Neural progenitor cell (in vitro differentiated cells): ENCODE measurements around the gene CORO7. TPM values are rescaled to one million over a fixed set of nuclear protein-coding genes. Genes with fewer than 3 reads are reported as not detected.

ENCODE experiments used
- DNase-seq: peaks from one replicate; pipeline ENCODE4 v3.0.0-alpha.2; 2016; ENCODE audit warnings: low spot score
- H2AFZ ChIP-seq: fragments of 200-600 bp; sonication (generic); replicated peaks from 2 replicates; pipeline ENCODE4 v1.6.1; 2016; ENCODE audit warnings: antibody characterized with exemption
- H3F3A ChIP-seq: fragments of 200-600 bp; sonication (generic); 2 replicates; pipeline ENCODE4 v1.6.1; 2016; ENCODE audit warnings: antibody characterized with exemption, low read depth
- H3K27ac ChIP-seq: fragments of 200-600 bp; sonication (generic); 2 replicates; pipeline ENCODE4 v1.5.1; 2016; ENCODE audit warnings: mild to moderate bottlenecking
- H3K27me3 ChIP-seq: fragments of 200-600 bp; sonication (generic); 2 replicates; pipeline ENCODE4 v1.6.1; 2016; ENCODE audit warnings: mild to moderate bottlenecking, moderate library complexity
- H3K36me3 ChIP-seq: fragments of 200-600 bp; sonication (generic); 2 replicates; pipeline ENCODE4 v1.5.1; 2016
- H3K4me1 ChIP-seq: fragments of 200-600 bp; sonication (generic); 2 replicates; pipeline ENCODE4 v1.6.1; 2016; ENCODE audit warnings: mixed run types
- H3K4me2 ChIP-seq: fragments of 200-600 bp; sonication (generic); 2 replicates; pipeline ENCODE4 v1.6.1; 2016
- H3K4me3 ChIP-seq: fragments of 200-600 bp; sonication (generic); 2 replicates; pipeline ENCODE4 v1.5.1; 2016
- H3K79me2 ChIP-seq: fragments of 200-600 bp; sonication (generic); 2 replicates; pipeline ENCODE4 v1.6.1; 2016; ENCODE audit warnings: low read depth
- H3K9ac ChIP-seq: fragments of 200-600 bp; sonication (generic); 2 replicates; pipeline ENCODE4 v1.6.1; 2016
- H3K9me3 ChIP-seq: fragments of 200-600 bp; sonication (generic); 2 replicates; pipeline ENCODE4 v1.5.1; 2016; ENCODE audit warnings: low read depth
- H4K20me1 ChIP-seq: fragments of 200-600 bp; sonication (generic); 2 replicates; pipeline ENCODE4 v1.6.1; 2016; ENCODE audit warnings: low read depth
- H3K27ac Mint-ChIP-seq: 3 replicates; pipeline ENCODE4 v1.8.0; 2021; ENCODE audit warnings: mixed read lengths
- H3K27me3 Mint-ChIP-seq: 2 replicates; pipeline ENCODE4 v1.8.0; 2022; ENCODE audit warnings: low read depth, mild to moderate bottlenecking, inconsistent platforms, moderate library complexity, mixed read lengths; ENCODE audit not compliant: insufficient read depth
- H3K36me3 Mint-ChIP-seq: 3 replicates; pipeline ENCODE4 v1.8.0; 2021; ENCODE audit warnings: mixed read lengths
- H3K4me1 Mint-ChIP-seq: 3 replicates; pipeline ENCODE4 v1.8.0; 2021; ENCODE audit warnings: mixed read lengths
- H3K4me3 Mint-ChIP-seq: 3 replicates; pipeline ENCODE4 v1.8.0; 2021; ENCODE audit warnings: mild to moderate bottlenecking, moderate library complexity, mixed read lengths
- H3K9me3 Mint-ChIP-seq: 3 replicates; pipeline ENCODE4 v1.8.0; 2020; ENCODE audit warnings: mixed read lengths
- CTCF ChIP-seq: fragments of 200-600 bp; sonication (generic); IDR thresholded peaks from 2 replicates; pipeline ENCODE4 v1.5.1; 2017; ENCODE audit warnings: antibody characterized with exemption, mild to moderate bottlenecking
- EZH2 ChIP-seq: fragments of 200-600 bp; sonication (generic); IDR thresholded peaks from 2 replicates; pipeline ENCODE4 v1.6.1; 2017; ENCODE audit warnings: antibody characterized with exemption, mild to moderate bottlenecking, moderate library complexity
- EZH2phosphoT487 ChIP-seq: fragments of 200-600 bp; sonication (generic); IDR thresholded peaks from 2 replicates; pipeline ENCODE4 v1.6.1; 2017; ENCODE audit warnings: antibody characterized with exemption
- total RNA-seq: library from RNA; depleted of rRNA; stranded (reverse); fragments of >200 nt; gene quantifications from 2 replicates; pipeline ENCODE4 v1.2.3, GENCODE V29; 2015; ENCODE audit warnings: low replicate concordance

The CORO7 gene
- total RNA-seq, 1 donor from 2014 or later, result 6.8 TPM

GRCh38 chr16:4426021-4426684 is 9.8 kb upstream of the CORO7 start:
- H3K4me3 Mint-ChIP-seq, result peak overlapping the region; percentile 97
- Histone ChIP-seq H3K9me3 (no peaks in the 10 kb centered on the region), H3F3A (no peaks in the 10 kb centered on the region), H3K27me3 (no peaks in the 10 kb centered on the region), H3K27ac (no peak overlapping the region), H3K4me2 (peak overlapping the region; percentile 90), H4K20me1 (peaks cover 14% of the 10 kb centered on the region), H3K4me1 (peaks cover 8% of the 10 kb centered on the region), H3K79me2 (peaks cover 57% of the 10 kb centered on the region), H3K4me3 (peak overlapping the region; percentile 84), H2AFZ (peak overlapping the region; percentile 100), H3K9ac (peak overlapping the region; percentile 85), H3K36me3 (no peaks in the 10 kb centered on the region)
- peaks cover 18% of the 10 kb centered on the region for H3K4me1 Mint-ChIP-seq
- H3K27ac Mint-ChIP-seq, result peak overlapping the region; percentile 2
- H3K36me3 Mint-ChIP-seq, result peaks cover 10% of the 10 kb centered on the region
- TF ChIP-seq EZH2phosphoT487, result no peak
- TF ChIP-seq CTCF, result no peak
- TF ChIP-seq EZH2, result no peak
- no peaks in the 10 kb centered on the region for H3K9me3 Mint-ChIP-seq
- H3K27me3 Mint-ChIP-seq, result no peaks in the 10 kb centered on the region
- DNase-seq, result no peak

GRCh38 chr16:4425378-4426020 is 9.1 kb upstream of the CORO7 start, which contains the start of gene DNAJA3:
Gene DNAJA3, plus strand, starts transcription at chr16:4425868. Its CDS starts 14 bp downstream, at chr16:4425882.
- Histone ChIP-seq H3K9me3 (no peaks in the 10 kb centered on the region), H3F3A (no peaks in the 10 kb centered on the region), H3K4me3 (peak within 1 kb of the TSS; percentile 84), H3K79me2 (peaks cover 51% of the 10 kb centered on the region), H2AFZ (peak within 1 kb of the TSS; percentile 100), H3K27me3 (no peaks in the 10 kb centered on the region), H4K20me1 (peaks cover 14% of the 10 kb centered on the region), H3K27ac (no peak within 1 kb of the TSS), H3K9ac (peak within 1 kb of the TSS; percentile 85), H3K36me3 (no peaks in the 10 kb centered on the region), H3K4me2 (peak within 1 kb of the TSS; percentile 90), H3K4me1 (peaks cover 8% of the 10 kb centered on the region)
- peaks cover 18% of the 10 kb centered on the region for H3K4me1 Mint-ChIP-seq
- peak within 1 kb of the TSS; percentile 99 for H3K27ac Mint-ChIP-seq
- no peak for TF ChIP-seq EZH2phosphoT487
- no peak for TF ChIP-seq EZH2
- TF ChIP-seq CTCF, result no peak
- no peaks in the 10 kb centered on the region for H3K27me3 Mint-ChIP-seq
- peak; percentile 98 for DNase-seq
- H3K36me3 Mint-ChIP-seq, result peaks cover 10% of the 10 kb centered on the region
- H3K9me3 Mint-ChIP-seq, result no peaks in the 10 kb centered on the region
- H3K4me3 Mint-ChIP-seq, result peak within 1 kb of the TSS; percentile 97

GRCh38 chr16:4420505-4421105 is 4.2 kb upstream of the CORO7 start:
- TF ChIP-seq CTCF, result no peak
- TF ChIP-seq EZH2, result no peak
- no peak for TF ChIP-seq EZH2phosphoT487
- no peak overlapping the region for H3K9ac ChIP-seq
- no peak overlapping the region for H3K4me3 ChIP-seq
- H3K4me2 ChIP-seq, result no peak overlapping the region
- peaks cover 7% of the 10 kb centered on the region for H3K79me2 ChIP-seq
- H3K27ac ChIP-seq, result no peak overlapping the region
- H3K27me3 ChIP-seq, result peaks cover 15% of the 10 kb centered on the region
- no peak for DNase-seq
- H3K4me1 ChIP-seq, result peaks cover 3% of the 10 kb centered on the region
- no peak overlapping the region for H3K27ac Mint-ChIP-seq
- H3K4me1 Mint-ChIP-seq, result peaks cover 8% of the 10 kb centered on the region
- peaks cover under 1% of the 10 kb centered on the region for H4K20me1 ChIP-seq
- peaks cover 5% of the 10 kb centered on the region for H3K27me3 Mint-ChIP-seq
- H3K9me3 Mint-ChIP-seq, result no peaks in the 10 kb centered on the region
- peaks cover 8% of the 10 kb centered on the region for H3F3A ChIP-seq
- H2AFZ ChIP-seq, result no peak overlapping the region
- H3K36me3 Mint-ChIP-seq, result no peaks in the 10 kb centered on the region
- H3K4me3 Mint-ChIP-seq, result no peak overlapping the region
- H3K9me3 ChIP-seq, result no peaks in the 10 kb centered on the region
- H3K36me3 ChIP-seq, result no peaks in the 10 kb centered on the region
